OCI-LY7 (cell line): ENCODE results near the gene POPDC2. TPM values are rescaled to one million over a fixed set of nuclear protein-coding genes. Genes with fewer than 3 reads are reported as not detected.

Experiments used
- BruUV-seq: library from RNA; stranded (reverse); fragments of 400-500 nt; replicated peaks from 2 replicates; lab custom pipeline; 2021; lab: Mats Ljungman, UMichigan
- CTCF ChIA-PET: fragments of 300-600 bp; sonication (Branson Sonifier 250); formaldehyde crosslinking; loops from one replicate; lab custom pipeline; 2022; ENCODE audit warnings: antibody characterized with exemption; ENCODE audit not compliant: unreplicated experiment; lab: Charles Lee
- POLR2A ChIA-PET: fragments of 300-600 bp; sonication (Branson Sonifier 250); formaldehyde crosslinking; loops from one replicate; lab custom pipeline; 2022; ENCODE audit warnings: antibody characterized with exemption; lab: Charles Lee
- DNase-seq: peaks from one replicate; pipeline ENCODE4 v3.0.0-alpha.2; 2015; ENCODE audit warnings: low spot score
- H2AFZ ChIP-seq: fragments of 200-600 bp; sonication (generic), shearing (Covaris generic); 2 replicates; pipeline ENCODE4 v1.6.1; 2014; ENCODE audit warnings: mild to moderate bottlenecking, antibody characterized with exemption, low read length, moderate library complexity
- H3K27ac ChIP-seq: fragments of 200-600 bp; sonication (generic); 2 replicates; pipeline ENCODE4 v1.5.1; 2014; ENCODE audit warnings: mixed run types, low read depth, mild to moderate bottlenecking, moderate library complexity, low read length, inconsistent platforms; ENCODE audit not compliant: poor library complexity, severe bottlenecking
- H3K36me3 ChIP-seq: fragments of 200-600 bp; sonication (generic); 2 replicates; pipeline ENCODE4 v1.6.1; 2014; ENCODE audit warnings: mild to moderate bottlenecking, antibody characterized with exemption, low read length, moderate library complexity, mixed read lengths; ENCODE audit not compliant: insufficient read depth
- H3K4me1 ChIP-seq: fragments of 200-600 bp; sonication (generic); 2 replicates; pipeline ENCODE4 v1.5.1; 2014; ENCODE audit warnings: mild to moderate bottlenecking, low read length; ENCODE audit not compliant: insufficient read depth, poor library complexity, severe bottlenecking
- H3K4me2 ChIP-seq: fragments of 200-600 bp; sonication (generic); 2 replicates; pipeline ENCODE4 v1.6.1; 2014; ENCODE audit warnings: mild to moderate bottlenecking, low read length
- H3K4me3 ChIP-seq: fragments of 200-600 bp; sonication (generic); 2 replicates; pipeline ENCODE4 v1.5.1; 2014; ENCODE audit warnings: mild to moderate bottlenecking, low read depth, low read length; ENCODE audit not compliant: poor library complexity, severe bottlenecking
- H3K79me2 ChIP-seq: fragments of 200-600 bp; sonication (generic); 2 replicates; pipeline ENCODE4 v1.6.1; 2016; ENCODE audit warnings: low read depth, mild to moderate bottlenecking, low read length, moderate library complexity, mixed read lengths; ENCODE audit not compliant: insufficient read depth
- H3K9me2 ChIP-seq: fragments of 200-600 bp; sonication (generic); 2 replicates; pipeline ENCODE4 v1.6.1; 2016; ENCODE audit warnings: mild to moderate bottlenecking, low read length, mixed read lengths; ENCODE audit not compliant: insufficient read depth
- H3K9me3 ChIP-seq: fragments of 200-600 bp; sonication (generic); 2 replicates; pipeline ENCODE4 v1.6.1; 2014; ENCODE audit warnings: mild to moderate bottlenecking, mixed run types, low read length, mixed read lengths
- H4K20me1 ChIP-seq: fragments of 200-600 bp; sonication (generic); 2 replicates; pipeline ENCODE4 v1.6.1; 2014; ENCODE audit warnings: mild to moderate bottlenecking, antibody characterized with exemption, low read length, moderate library complexity, mixed read lengths; ENCODE audit not compliant: insufficient read depth
- CTCF ChIP-seq: fragments of 200-600 bp; sonication (generic); conservative IDR thresholded peaks from 2 replicates; pipeline ENCODE4 v1.5.1; 2014; ENCODE audit warnings: mild to moderate bottlenecking, antibody characterized with exemption, low read length, moderate library complexity, mixed read lengths
- EZH2phosphoT487 ChIP-seq: fragments of 200-600 bp; sonication (generic); IDR thresholded peaks from 2 replicates; pipeline ENCODE4 v1.6.1; 2018; ENCODE audit warnings: low read depth, borderline replicate concordance, mild to moderate bottlenecking, mixed run types, antibody characterized with exemption, low read length, moderate library complexity, mixed read lengths
- intact Hi-C: fragments of 100-400 bp; cut with micrococcal nuclease; formaldehyde crosslinking; loops from one replicate; pipeline ENCODE4 v1.10.0; 2022; ENCODE audit not compliant: unreplicated experiment
- total RNA-seq, 2 experiments: library from RNA; depleted of rRNA in 1 of 2; stranded (reverse); fragments of >200 nt in 1 of 2; shearing (Covaris generic) in 1 of 2; gene quantifications; 2 replicates each; pipeline ENCODE4 v1.2.3, GENCODE V29; 2014 to 2022

Gene POPDC2
- total RNA-seq, 2 experiments from 2014 or later, result 0.16 to 1.3 TPM

- Histone ChIP-seq H4K20me1 (no peaks in the 10 kb centered on the region), H3K4me1 (peaks cover 6% of the 10 kb centered on the region), H3K4me3 (no peak overlapping the region), H3K79me2 (no peaks in the 10 kb centered on the region; the same call in 1 of the 2 replicates), H3K4me2 (no peak overlapping the region), H3K36me3 (peaks cover 36% of the 10 kb centered on the region), H3K9me3 (no peaks in the 10 kb centered on the region), H3K27ac (no peak overlapping the region), H2AFZ (no peak overlapping the region), H3K9me2 (no peaks in the 10 kb centered on the region)
- ChIA-PET POLR2A (interaction anchor here (2.0 to 2.7 kb wide), 2 partner anchors 8 to 10 kb away, joined by 6 to 10 read pairs; no protein-coding TSS in a partner anchor), CTCF (no interaction called here)
- no TSS peak for BruUV-seq
- intact Hi-C loops, result no loop called here
- TF ChIP-seq EZH2phosphoT487 (no peak), CTCF (no peak)
- no peak for DNase-seq
These were observed 4.5 kb upstream of the POPDC2 start for GRCh38 chr3:119664850-119665379.

- no peak overlapping the region for H2AFZ ChIP-seq
- no peaks in the 10 kb centered on the region for H3K9me2 ChIP-seq
- H3K4me1 ChIP-seq, result peaks cover 6% of the 10 kb centered on the region
- H3K27ac ChIP-seq, result no peak overlapping the region
- H3K4me3 ChIP-seq, result no peak overlapping the region
- ChIA-PET POLR2A (interaction anchor here (2.7 kb wide), 1 partner anchor 8 kb away, joined by 10 read pairs; no protein-coding TSS in a partner anchor), CTCF (no interaction called here)
- intact Hi-C loops, result no loop called here
- H3K4me2 ChIP-seq, result no peak overlapping the region
- no TSS peak for BruUV-seq
- TF ChIP-seq CTCF, result no peak
- no peak for TF ChIP-seq EZH2phosphoT487
- no peak for DNase-seq
- peaks cover 31% of the 10 kb centered on the region for H3K36me3 ChIP-seq
- no peaks in the 10 kb centered on the region for H4K20me1 ChIP-seq
- no peaks in the 10 kb centered on the region for H3K9me3 ChIP-seq
- no peaks in the 10 kb centered on the region for H3K79me2 ChIP-seq
These were observed 4.0 kb upstream of the POPDC2 start for GRCh38 chr3:119664370-119664769.

GRCh38 chr3:119663885-119664284 is 3.5 kb upstream of the POPDC2 start:
- Histone ChIP-seq H3K36me3 (peaks cover 26% of the 10 kb centered on the region), H3K27ac (no peak overlapping the region), H3K4me2 (no peak overlapping the region), H3K9me2 (no peaks in the 10 kb centered on the region), H3K4me3 (no peak overlapping the region), H4K20me1 (no peaks in the 10 kb centered on the region), H3K4me1 (peaks cover 6% of the 10 kb centered on the region), H2AFZ (no peak overlapping the region), H3K9me3 (no peaks in the 10 kb centered on the region), H3K79me2 (no peaks in the 10 kb centered on the region)
- TF ChIP-seq CTCF (no peak), EZH2phosphoT487 (no peak)
- intact Hi-C loops, result no loop called here
- CTCF ChIA-PET, result no interaction called here
- no peak for DNase-seq
- POLR2A ChIA-PET, result interaction anchor here (0.9 to 2.7 kb wide), 3 partner anchors 9 to 389 kb away, joined by 3 to 10 read pairs (median 3); no protein-coding TSS in a partner anchor
- no TSS peak for BruUV-seq
